NK-92 (cell line): Measurements from ENCODE around the gene SLC35F5.
"Not testable (repeated sequence)": the region's sequence is repeated elsewhere in the genome, so short reads cannot be mapped to it uniquely, and the experiment has no call there.

Experiments used
- DNase-seq: peaks from one replicate; lab custom pipeline; 2025; ENCODE audit not compliant: unreplicated experiment; lab: John Stamatoyannopoulos, UW

SLC35F5 gene

GRCh38 chr2:113755835-113756354 lies 547 bp downstream of the SLC35F5 start:
- DNase-seq, result no peak

GRCh38 chr2:113755035-113755834 lies 1.2 kb downstream of the SLC35F5 start:
- no peak for DNase-seq

- DNase-seq, result no peak
These were observed 2.3 kb downstream of the SLC35F5 start for GRCh38 chr2:113754160-113754559.

GRCh38 chr2:113750385-113750784 lies 6.1 kb downstream of the SLC35F5 start:
- DNase-seq, result no peak

GRCh38 chr2:113741091-113741490 lies 15.4 kb downstream of the SLC35F5 start:
- no peak for DNase-seq

- DNase-seq, result no peak
These were observed 16.6 kb downstream of the SLC35F5 start for GRCh38 chr2:113739849-113740248.

GRCh38 chr2:113734185-113734584 lies 22.3 kb downstream of the SLC35F5 start:
- DNase-seq, result no peak

GRCh38 chr2:113724010-113724409 lies 32.4 kb downstream of the SLC35F5 start:
- DNase-seq, result no peak

- DNase-seq, result no peak
These were observed 33.0 kb downstream of the SLC35F5 start for GRCh38 chr2:113723411-113723810.

GRCh38 chr2:113720167-113720566 lies 36.3 kb downstream of the SLC35F5 start:
- no peak for DNase-seq

- DNase-seq, result no peak
These were observed 40.2 kb downstream of the SLC35F5 start for GRCh38 chr2:113716291-113716690.

GRCh38 chr2:113712941-113713340 lies 43.5 kb downstream of the SLC35F5 start:
- DNase-seq, result no peak

- no peak for DNase-seq
These were observed 44.6 kb downstream of the SLC35F5 start for GRCh38 chr2:113711851-113712250.

GRCh38 chr2:113709022-113709421 lies 47.4 kb downstream of the SLC35F5 start:
- DNase-seq, result no peak

GRCh38 chr2:113707106-113707505 lies 49.3 kb downstream of the SLC35F5 start:
- no peak for DNase-seq

- no peak for DNase-seq
These were observed 50.4 kb downstream of the SLC35F5 start for GRCh38 chr2:113705982-113706523.

GRCh38 chr2:113704300-113704993 lies 52.0 kb downstream of the SLC35F5 start:
- DNase-seq, result not testable (repeated sequence)

GRCh38 chr2:113703386-113704299 lies 52.8 kb downstream of the SLC35F5 start:
- DNase-seq, result no peak

- no peak for DNase-seq
These were observed 56.1 kb downstream of the SLC35F5 start for GRCh38 chr2:113700186-113700841.

GRCh38 chr2:113698892-113699447 lies 57.5 kb downstream of the SLC35F5 start:
- DNase-seq, result no peak
